IMR-90 (cell line): Measurements from ENCODE around the gene TCIRG1. TPM values are rescaled to one million over a fixed set of nuclear protein-coding genes. Genes with fewer than 3 reads are reported as not detected.

Source experiments
- ATAC-seq: fragments of 200-7000 bp; cut with Tn5 transposase; 2 replicates; pipeline ENCODE4 v1.9.1; 2020; ENCODE audit warnings: low read depth, mild to moderate bottlenecking, moderate library complexity
- BruUV-seq: library from RNA; stranded (reverse); fragments of 400-500 nt; replicated peaks from 2 replicates; lab custom pipeline; 2021; lab: Mats Ljungman, UMichigan
- CTCF ChIA-PET: fragments of 300-600 bp; formaldehyde crosslinking; extraction: SDS; loops from one replicate; lab custom pipeline; 2021; ENCODE audit warnings: antibody characterized with exemption; lab: Yijun Ruan, JAX
- POLR2A ChIA-PET: fragments of 300-600 bp; sonication (Branson Sonifier 250); formaldehyde crosslinking; loops from one replicate; lab custom pipeline; 2022; ENCODE audit warnings: antibody characterized with exemption; ENCODE audit not compliant: unreplicated experiment; lab: Charles Lee
- DNase-seq: peaks from one replicate; pipeline ENCODE4 v3.0.0; 2013
- H2AFZ ChIP-seq: replicated peaks from 2 replicates; pipeline ENCODE3; 2013; ENCODE audit warnings: low read length, mild to moderate bottlenecking; ENCODE audit not compliant: poor library complexity
- H2AK5ac ChIP-seq: 2 replicates; pipeline ENCODE4 v1.6.1; 2013; ENCODE audit warnings: low read depth, low read length, inconsistent platforms
- H2AK9ac ChIP-seq: replicated peaks from 2 replicates; pipeline ENCODE3; 2013; ENCODE audit warnings: mild to moderate bottlenecking, low read depth, low read length, moderate library complexity; ENCODE audit not compliant: poor library complexity
- H2BK120ac ChIP-seq: 2 replicates; pipeline ENCODE4 v1.6.1; 2013; ENCODE audit warnings: low read depth, low read length, inconsistent platforms
- H2BK15ac ChIP-seq: 3 replicates; pipeline ENCODE4 v1.6.1; 2013; ENCODE audit warnings: low read depth, low read length, inconsistent platforms
- H2BK20ac ChIP-seq: 2 replicates; pipeline ENCODE4 v1.6.1; 2013; ENCODE audit warnings: low read depth, mild to moderate bottlenecking, inconsistent platforms, low read length, moderate library complexity
- H2BK5ac ChIP-seq: 2 replicates; pipeline ENCODE4 v1.6.1; 2013; ENCODE audit warnings: mild to moderate bottlenecking, low read depth, low read length, inconsistent platforms; ENCODE audit not compliant: poor library complexity, severe bottlenecking
- H3K14ac ChIP-seq: replicated peaks from 2 replicates; pipeline ENCODE4 v1.6.1; 2013; ENCODE audit warnings: low read depth, low read length, inconsistent platforms
- H3K18ac ChIP-seq: 2 replicates; pipeline ENCODE4 v1.6.1; 2013; ENCODE audit warnings: low read depth, low read length, control low read depth
- H3K23ac ChIP-seq: 2 replicates; pipeline ENCODE4 v1.6.1; 2013; ENCODE audit warnings: low read depth, low read length, inconsistent platforms
- H3K27ac ChIP-seq: 2 replicates; pipeline ENCODE4 v1.5.1; 2013; ENCODE audit warnings: mild to moderate bottlenecking, control low read depth, low read length; ENCODE audit not compliant: insufficient read depth
- H3K27me3 ChIP-seq: 2 replicates; pipeline ENCODE4 v1.6.1; 2013; ENCODE audit warnings: low read length; ENCODE audit not compliant: control insufficient read depth, insufficient read depth
- H3K36me3 ChIP-seq: 2 replicates; pipeline ENCODE4 v1.6.1; 2013; ENCODE audit warnings: low read length, mixed read lengths; ENCODE audit not compliant: control insufficient read depth, insufficient read depth
- H3K4ac ChIP-seq: 2 replicates; pipeline ENCODE4 v1.6.1; 2013; ENCODE audit warnings: low read depth, low read length, inconsistent platforms
- H3K4me1 ChIP-seq: 2 replicates; pipeline ENCODE4 v1.6.1; 2013; ENCODE audit warnings: low read length, mixed read lengths; ENCODE audit not compliant: control insufficient read depth, insufficient read depth
- H3K4me2 ChIP-seq: 2 replicates; pipeline ENCODE4 v1.6.1; 2013; ENCODE audit warnings: low read depth, mild to moderate bottlenecking, control low read depth, low read length, moderate library complexity
- H3K4me3 ChIP-seq: 2 replicates; pipeline ENCODE4 v1.5.1; 2013; ENCODE audit warnings: low read depth, mild to moderate bottlenecking, control low read depth, low read length, moderate library complexity; ENCODE audit not compliant: insufficient read depth
- H3K56ac ChIP-seq: 2 replicates; pipeline ENCODE4 v1.6.1; 2013; ENCODE audit warnings: low read length, inconsistent platforms; ENCODE audit not compliant: insufficient read depth; ENCODE audit errors: extremely low read depth
- H3K79me1 ChIP-seq, 2 experiments: 2 replicates each; pipeline ENCODE4 v1.6.1; 2013; ENCODE audit warnings: low read length in 2 of 2, inconsistent platforms in 1 of 2, low read depth in 1 of 2
- H3K9ac ChIP-seq: 2 replicates; pipeline ENCODE4 v1.6.1; 2013; ENCODE audit warnings: low read depth, low read length, control low read depth
- H3K9me1 ChIP-seq: 2 replicates; pipeline ENCODE4 v1.6.1; 2013; ENCODE audit warnings: low read length, inconsistent platforms; ENCODE audit not compliant: insufficient read depth
- H3K9me3 ChIP-seq: 2 replicates; pipeline ENCODE4 v1.6.1; 2013; ENCODE audit warnings: low read length; ENCODE audit not compliant: control insufficient read depth, insufficient read depth
- H4K20me1 ChIP-seq: 2 replicates; pipeline ENCODE4 v1.6.1; 2013; ENCODE audit warnings: low read length, inconsistent platforms; ENCODE audit not compliant: insufficient read depth
- H4K5ac ChIP-seq: 2 replicates; pipeline ENCODE4 v1.6.1; 2013; ENCODE audit warnings: mild to moderate bottlenecking, low read depth, low read length, control low read depth
- H4K8ac ChIP-seq, 2 experiments: 2 replicates each; pipeline ENCODE4 v1.6.1; 2013; ENCODE audit warnings: low read depth in 2 of 2, low read length in 2 of 2, control low read depth in 1 of 2, inconsistent platforms in 1 of 2
- H4K91ac ChIP-seq: 2 replicates; pipeline ENCODE4 v1.6.1; 2013; ENCODE audit warnings: low read depth, low read length, inconsistent platforms; ENCODE audit not compliant: insufficient read depth
- BHLHE40 ChIP-seq: fragments of 150-350 bp; IDR thresholded peaks from 2 replicates; pipeline ENCODE4 v1.6.1; 2016; ENCODE audit warnings: mild to moderate bottlenecking, low read depth, low read length
- CHD1 ChIP-seq: IDR thresholded peaks from 2 replicates; pipeline ENCODE4 v1.6.1; 2012; ENCODE audit warnings: low read depth, low read length, improper control_type of control experiment
- FOS ChIP-seq: fragments of 150-350 bp; IDR thresholded peaks from 2 replicates; pipeline ENCODE4 v1.6.1; 2016; ENCODE audit warnings: low read depth, low read length
- MAFK ChIP-seq: IDR thresholded peaks from 2 replicates; pipeline ENCODE4 v1.6.1; 2012; ENCODE audit warnings: low read depth, low read length, improper control_type of control experiment
- MAZ ChIP-seq: IDR thresholded peaks from 2 replicates; pipeline ENCODE4 v1.6.1; 2012; ENCODE audit warnings: low read depth, mild to moderate bottlenecking, low read length, improper control_type of control experiment, moderate library complexity, borderline replicate concordance
- MXI1 ChIP-seq: IDR thresholded peaks from 2 replicates; pipeline ENCODE4 v1.6.1; 2012; ENCODE audit warnings: low read depth, mild to moderate bottlenecking, low read length, moderate library complexity, borderline replicate concordance
- NFE2L2 ChIP-seq: fragments of 150-350 bp; IDR thresholded peaks from 2 replicates; pipeline ENCODE4 v1.6.1; 2016; ENCODE audit warnings: low read depth, mild to moderate bottlenecking, low read length
- POLR2A ChIP-seq: IDR thresholded peaks from 2 replicates; pipeline ENCODE4 v1.6.1; 2012; ENCODE audit warnings: mild to moderate bottlenecking, low read depth, low read length
- RAD21 ChIP-seq: IDR thresholded peaks from 2 replicates; pipeline ENCODE4 v1.6.1; 2012; ENCODE audit warnings: low read length, improper control_type of control experiment
- RCOR1 ChIP-seq: IDR thresholded peaks from 2 replicates; pipeline ENCODE4 v1.6.1; 2012; ENCODE audit warnings: mild to moderate bottlenecking, low read length, improper control_type of control experiment; ENCODE audit not compliant: insufficient replicate concordance
- RFX5 ChIP-seq: IDR thresholded peaks from 2 replicates; pipeline ENCODE4 v1.8.0; 2012; ENCODE audit warnings: low read depth, mild to moderate bottlenecking, low read length, moderate library complexity
- WGBS, 2 experiments: methylation state at CpG; one replicate each; pipeline versions ENCODE4 v1.1.5 to v1.1.7; 2013; ENCODE audit warnings: missing lambda C conversion rate in 2 of 2; ENCODE audit not compliant: insufficient read length in 1 of 2; ENCODE audit errors: extremely low coverage in 2 of 2; 5-methylcytosine and 5-hydroxymethylcytosine counted together
- dilution Hi-C: fragments of 300-500 bp; cut with HindIII; formaldehyde crosslinking; loops from one replicate; pipeline ENCODE4 v1.14.3; 2018; ENCODE audit warnings: low sequenced_read_pairs; ENCODE audit not compliant: unreplicated experiment
- in situ Hi-C: fragments of 300-500 bp; cut with MboI; formaldehyde crosslinking; loops from 3 replicates; pipeline ENCODE4 v1.14.3; 2019; ENCODE audit warnings: low sequenced_read_pairs, inconsistent platforms, mixed read lengths
- intact Hi-C: fragments of 100-400 bp; cut with micrococcal nuclease; formaldehyde crosslinking; loops from 2 replicates; pipeline ENCODE4 v1.10.0; 2022
- polyA plus RNA-seq, 3 experiments: library from polyadenylated mRNA; depleted of rRNA; stranded (reverse); fragments of >200 nt; gene quantifications; 2 replicates each; pipeline ENCODE4 v1.2.3, GENCODE V29; 2012; ENCODE audit warnings: low replicate concordance in 1 of 3
- total RNA-seq: library from RNA; depleted of rRNA; stranded (reverse); fragments of >200 nt; gene quantifications from 2 replicates; pipeline ENCODE4 v1.2.3, GENCODE V29; 2012
- TF ChIP-seq, protein P1 (sequence below): fragments of 150-350 bp; IDR thresholded peaks from 2 replicates; pipeline ENCODE4 v1.6.1; 2017; ENCODE audit warnings: mild to moderate bottlenecking, antibody characterized with exemption, low read length, low read depth
- TF ChIP-seq, protein P2 (sequence below): fragments of 150-350 bp; IDR thresholded peaks from 2 replicates; pipeline ENCODE4 v1.6.1; 2016; ENCODE audit warnings: low read depth, mild to moderate bottlenecking, low read length, moderate library complexity, borderline replicate concordance
- TF ChIP-seq, protein P3 (sequence below): conservative IDR thresholded peaks from 2 replicates; pipeline ENCODE4 v1.5.1; 2012; ENCODE audit warnings: mild to moderate bottlenecking, low read depth, low read length, improper control_type of control experiment

The TCIRG1 gene
- total and polyA plus RNA-seq, 2 of the 4 experiments (the other 2 are of a cell fraction), result 25.3 to 117 TPM

DNA sequence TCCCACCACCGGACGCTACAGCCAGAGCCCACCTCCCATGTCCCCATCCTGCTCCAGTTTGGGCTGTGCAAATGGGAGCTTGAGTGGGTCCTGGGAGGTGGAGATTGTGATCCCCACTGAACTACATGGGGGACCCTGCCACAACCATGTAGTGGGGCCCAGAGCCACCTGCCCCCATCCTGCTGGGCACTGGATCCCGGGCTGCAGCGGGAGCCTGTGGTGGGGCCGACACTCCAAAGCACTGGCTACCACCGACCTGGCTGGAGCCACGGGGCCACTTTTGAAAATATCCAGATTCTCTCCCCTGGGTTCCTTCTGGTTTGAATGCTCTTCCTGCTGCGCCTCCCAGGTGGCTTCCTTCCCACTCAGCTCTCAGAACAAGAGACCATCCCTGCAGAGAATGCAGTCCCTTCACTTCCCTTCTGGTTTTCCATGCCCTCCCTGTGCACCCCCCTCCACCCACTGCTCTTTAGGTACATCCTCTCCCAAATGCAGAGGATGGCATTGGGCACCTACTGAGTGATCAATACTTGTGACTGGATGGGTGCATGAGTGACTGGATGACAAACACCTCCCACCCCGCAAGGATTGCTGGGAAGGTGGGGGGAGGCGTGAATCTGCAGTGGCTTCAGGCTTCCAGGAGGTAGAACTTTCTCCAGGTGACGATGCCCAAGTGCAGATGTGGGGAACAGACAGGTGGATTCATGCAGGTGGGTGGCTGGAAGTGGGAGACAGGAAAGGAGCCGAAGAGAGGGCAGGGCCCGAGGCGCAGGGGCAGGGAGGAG, 34.1 kb upstream of the TCIRG1 start:
- Histone ChIP-seq H3K14ac (peak overlapping the region; percentile 58; the same call in 1 of the 2 replicates), H3K27ac (no peak overlapping the region), H3K18ac (peak overlapping the region; percentile 10; the same call in 1 of the 2 replicates), H3K23ac (no peak overlapping the region), H3K56ac (no peak overlapping the region), H3K9me1 (peaks cover 8% of the 10 kb centered on the region; the same call in 1 of the 2 replicates), H4K91ac (peak overlapping the region; percentile 43; the same call in 1 of the 2 replicates), H2AFZ (peak overlapping the region; percentile 83), H3K9ac (no peak overlapping the region), H3K4me3 (no peak overlapping the region), H4K8ac (peak overlapping the region; percentile 15 to 74; a peak in 2 of 4 replicates), H2AK5ac (peak overlapping the region; percentile 90), H3K9me3 (no peaks in the 10 kb centered on the region), H2BK20ac (no peak overlapping the region), H2BK120ac (no peak overlapping the region), H3K36me3 (no peaks in the 10 kb centered on the region), H4K5ac (peak overlapping the region; percentile 28; the same call in 1 of the 2 replicates), H3K79me1 (peaks cover 0 to 6% of the 10 kb centered on the region in 2 experiments; a peak in 2 of 4 replicates), H2AK9ac (peak overlapping the region; percentile 93), H3K4me2 (peak overlapping the region; percentile 95), H3K4ac (peak overlapping the region; percentile 91), H2BK5ac (no peak overlapping the region), H3K27me3 (no peaks in the 10 kb centered on the region), H4K20me1 (no peaks in the 10 kb centered on the region), H2BK15ac (no peak overlapping the region), H3K4me1 (peaks cover 9% of the 10 kb centered on the region)
- ChIA-PET CTCF (no interaction called here), POLR2A (no interaction called here)
- intact Hi-C loops, result no loop called here
- WGBS, 2 experiments, result 90% methylated on average over 4 of the region's 14 CpGs; no CpG with 5 or more reads in 1 of the 2 experiments
- in situ Hi-C loops, result no loop called here
- no peak for ATAC-seq
- DNase-seq, result no peak
- BruUV-seq, result no TSS peak
- dilution Hi-C loops, result no loop called here
- TF ChIP-seq POLR2A (no peak), NFE2L2 (no peak), BHLHE40 (no peak), RFX5 (no peak), MAFK (no peak), RCOR1 (no peak), RAD21 (no peak), FOS (no peak), MAZ (no peak), CHD1 (no peak), MXI1 (no peak)
- TF ChIP-seq, protein P1, sequence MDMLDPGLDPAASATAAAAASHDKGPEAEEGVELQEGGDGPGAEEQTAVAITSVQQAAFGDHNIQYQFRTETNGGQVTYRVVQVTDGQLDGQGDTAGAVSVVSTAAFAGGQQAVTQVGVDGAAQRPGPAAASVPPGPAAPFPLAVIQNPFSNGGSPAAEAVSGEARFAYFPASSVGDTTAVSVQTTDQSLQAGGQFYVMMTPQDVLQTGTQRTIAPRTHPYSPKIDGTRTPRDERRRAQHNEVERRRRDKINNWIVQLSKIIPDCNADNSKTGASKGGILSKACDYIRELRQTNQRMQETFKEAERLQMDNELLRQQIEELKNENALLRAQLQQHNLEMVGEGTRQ, result no peak
- TF ChIP-seq, protein P2, sequence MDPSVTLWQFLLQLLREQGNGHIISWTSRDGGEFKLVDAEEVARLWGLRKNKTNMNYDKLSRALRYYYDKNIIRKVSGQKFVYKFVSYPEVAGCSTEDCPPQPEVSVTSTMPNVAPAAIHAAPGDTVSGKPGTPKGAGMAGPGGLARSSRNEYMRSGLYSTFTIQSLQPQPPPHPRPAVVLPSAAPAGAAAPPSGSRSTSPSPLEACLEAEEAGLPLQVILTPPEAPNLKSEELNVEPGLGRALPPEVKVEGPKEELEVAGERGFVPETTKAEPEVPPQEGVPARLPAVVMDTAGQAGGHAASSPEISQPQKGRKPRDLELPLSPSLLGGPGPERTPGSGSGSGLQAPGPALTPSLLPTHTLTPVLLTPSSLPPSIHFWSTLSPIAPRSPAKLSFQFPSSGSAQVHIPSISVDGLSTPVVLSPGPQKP, result no peak
- TF ChIP-seq, protein P3, sequence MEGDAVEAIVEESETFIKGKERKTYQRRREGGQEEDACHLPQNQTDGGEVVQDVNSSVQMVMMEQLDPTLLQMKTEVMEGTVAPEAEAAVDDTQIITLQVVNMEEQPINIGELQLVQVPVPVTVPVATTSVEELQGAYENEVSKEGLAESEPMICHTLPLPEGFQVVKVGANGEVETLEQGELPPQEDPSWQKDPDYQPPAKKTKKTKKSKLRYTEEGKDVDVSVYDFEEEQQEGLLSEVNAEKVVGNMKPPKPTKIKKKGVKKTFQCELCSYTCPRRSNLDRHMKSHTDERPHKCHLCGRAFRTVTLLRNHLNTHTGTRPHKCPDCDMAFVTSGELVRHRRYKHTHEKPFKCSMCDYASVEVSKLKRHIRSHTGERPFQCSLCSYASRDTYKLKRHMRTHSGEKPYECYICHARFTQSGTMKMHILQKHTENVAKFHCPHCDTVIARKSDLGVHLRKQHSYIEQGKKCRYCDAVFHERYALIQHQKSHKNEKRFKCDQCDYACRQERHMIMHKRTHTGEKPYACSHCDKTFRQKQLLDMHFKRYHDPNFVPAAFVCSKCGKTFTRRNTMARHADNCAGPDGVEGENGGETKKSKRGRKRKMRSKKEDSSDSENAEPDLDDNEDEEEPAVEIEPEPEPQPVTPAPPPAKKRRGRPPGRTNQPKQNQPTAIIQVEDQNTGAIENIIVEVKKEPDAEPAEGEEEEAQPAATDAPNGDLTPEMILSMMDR, result no peak
